Ovary (tissue), 9 donors: ENCODE results near the gene FSTL5. TPM values are rescaled to one million over a fixed set of nuclear protein-coding genes. Genes with fewer than 3 reads are reported as not detected.

Source experiments
- DNase-seq, 5 donors: peaks; one replicate each; pipeline ENCODE4 v3.0.0-alpha.2; 2019 to 2020
- H3K27ac ChIP-seq, 2 donors: fragments of 200-600 bp; one replicate each; pipeline versions ENCODE4 v1.5.1 to v1.8.0; 2019 to 2022
- H3K27me3 ChIP-seq: fragments of 200-600 bp; one replicate; pipeline ENCODE4 v1.8.0; 2022
- H3K36me3 ChIP-seq: fragments of 200-600 bp; sonication (generic); one replicate; pipeline ENCODE4 v1.5.1; 2019
- H3K4me1 ChIP-seq: one replicate; pipeline ENCODE4 v1.8.1; 2013; ENCODE audit warnings: mild to moderate bottlenecking, moderate library complexity; ENCODE audit not compliant: insufficient read depth
- H3K4me3 ChIP-seq: fragments of 200-600 bp; sonication (generic); one replicate; pipeline ENCODE4 v1.5.1; 2017
- H3K9me3 ChIP-seq, 2 donors: fragments of 200-600 bp in 1 of 2; sonication (generic) in 1 of 2; one replicate each; pipeline versions ENCODE4 v1.5.1 to v1.8.1; 2013 to 2019; ENCODE audit warnings: mild to moderate bottlenecking in 1 of 2, moderate library complexity in 1 of 2
- EP300 ChIP-seq: sonication (generic); formaldehyde crosslinking; IDR thresholded peaks from one replicate; pipeline ENCODE4 v1.6.1; 2017; ENCODE audit warnings: antibody characterized with exemption
- POLR2A ChIP-seq: fragments of 450-650 bp; IDR thresholded peaks from one replicate; pipeline ENCODE4 v1.6.1; 2017; ENCODE audit warnings: antibody characterized with exemption, mild to moderate bottlenecking, moderate library complexity
- WGBS, 3 donors: extraction: QIAGEN DNeasy Blood & Tissue Kit in 1 of 3; methylation state at CpG; one replicate each; pipeline versions ENCODE4 v1.1.5 to v1.1.7; 2013 to 2017; 5-methylcytosine and 5-hydroxymethylcytosine counted together
- intact Hi-C, 4 donors: fragments of 100-400 bp; cut with DNase I; formaldehyde crosslinking; loops; one replicate each; pipeline versions ENCODE4 v1.11.0 to v1.15.1; 2022 to 2023
- polyA plus RNA-seq, 2 donors: library from polyadenylated mRNA; stranded (reverse); fragments of 200-250 nt in 1 of 2; fragments of 350-450 nt in 1 of 2; fragmentation: Illumina TruSeq in 1 of 2; extraction: RNeasy Lipid Tissue Mini Kit (QIAGEN cat#74804) in 1 of 2; gene quantifications; one replicate each; pipeline ENCODE4 v1.2.3, GENCODE V29; 2013 to 2014
- total RNA-seq, 7 donors: library from RNA; depleted of rRNA in 2 of 7; stranded (reverse); fragments of >200 nt in 2 of 7; fragmentation: NEBNext Ultra II Directional in 3 of 7; extraction: Animal tissue kit (Norgen Biotek cat#: 25700) in 3 of 7; gene quantifications; one replicate each; pipeline versions ENCODE4 v1.1.0 to v1.2.4, GENCODE V29; 2016 to 2023
- TF ChIP-seq, protein P1 (sequence below), 3 donors: fragments of 450-650 bp in 2 of 3; fragments of 200-600 bp in 1 of 3; IDR thresholded peaks; one replicate each; pipeline versions ENCODE4 v1.5.1 to v1.8.0; 2016 to 2022; ENCODE audit warnings: antibody characterized with exemption in 3 of 3, mild to moderate bottlenecking in 1 of 3
- donor health status: DM: no; HTN: no; CAD: no; lungs with moderate emphysema.
- donor health status: DM: no; HTN: no; CAD: no.
- donor health status: Bipolar disorder and iron deficiency.
- donor health status: DM: yes; HTN: yes; CAD: no.
- donor health status: DM: no; HTN: no; CAD: no.
- donor health status: DM: yes; HTN: yes; CAD: no.

Gene FSTL5
- total and polyA plus RNA-seq, 9 donors = 0.05 TPM; not detected in 8

DNA sequence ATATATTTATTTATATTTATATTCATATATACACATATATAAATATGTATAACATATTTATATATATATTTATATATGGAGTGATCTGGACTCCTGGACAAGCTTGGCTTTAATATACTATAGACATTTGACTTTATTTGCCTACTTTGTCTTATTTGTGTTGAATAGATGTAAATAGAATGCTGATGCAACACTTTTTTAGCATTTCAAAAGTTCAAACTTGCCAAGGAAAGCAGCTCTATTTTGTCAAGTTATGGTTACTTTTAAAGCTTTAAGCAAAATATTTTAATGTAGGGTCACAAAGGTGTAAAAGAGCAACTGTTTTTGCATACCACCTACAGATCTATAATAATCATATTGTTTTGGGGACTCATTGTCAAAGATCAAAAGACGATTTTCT, 61.1 kb downstream of the FSTL5 start:
- no peak overlapping the region for H3K27ac ChIP-seq
- no peaks in the 10 kb centered on the region for H3K9me3 ChIP-seq
- 25 to 54% (median 27%) methylated on average over 1 of the region's 1 CpG for WGBS, 3 donors
- H3K4me1 ChIP-seq = no peaks in the 10 kb centered on the region
- H3K36me3 ChIP-seq = no peaks in the 10 kb centered on the region
- no peak overlapping the region for H3K4me3 ChIP-seq
- intact Hi-C loops = no loop called here
- no peak for DNase-seq
- TF ChIP-seq POLR2A = no peak
- TF ChIP-seq, protein P1, sequence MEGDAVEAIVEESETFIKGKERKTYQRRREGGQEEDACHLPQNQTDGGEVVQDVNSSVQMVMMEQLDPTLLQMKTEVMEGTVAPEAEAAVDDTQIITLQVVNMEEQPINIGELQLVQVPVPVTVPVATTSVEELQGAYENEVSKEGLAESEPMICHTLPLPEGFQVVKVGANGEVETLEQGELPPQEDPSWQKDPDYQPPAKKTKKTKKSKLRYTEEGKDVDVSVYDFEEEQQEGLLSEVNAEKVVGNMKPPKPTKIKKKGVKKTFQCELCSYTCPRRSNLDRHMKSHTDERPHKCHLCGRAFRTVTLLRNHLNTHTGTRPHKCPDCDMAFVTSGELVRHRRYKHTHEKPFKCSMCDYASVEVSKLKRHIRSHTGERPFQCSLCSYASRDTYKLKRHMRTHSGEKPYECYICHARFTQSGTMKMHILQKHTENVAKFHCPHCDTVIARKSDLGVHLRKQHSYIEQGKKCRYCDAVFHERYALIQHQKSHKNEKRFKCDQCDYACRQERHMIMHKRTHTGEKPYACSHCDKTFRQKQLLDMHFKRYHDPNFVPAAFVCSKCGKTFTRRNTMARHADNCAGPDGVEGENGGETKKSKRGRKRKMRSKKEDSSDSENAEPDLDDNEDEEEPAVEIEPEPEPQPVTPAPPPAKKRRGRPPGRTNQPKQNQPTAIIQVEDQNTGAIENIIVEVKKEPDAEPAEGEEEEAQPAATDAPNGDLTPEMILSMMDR (IDR thresholded peaks at IDR 0.05) = no peak
- TF ChIP-seq EP300 = no peak
- H3K27me3 ChIP-seq = no peaks in the 10 kb centered on the region

DNA sequence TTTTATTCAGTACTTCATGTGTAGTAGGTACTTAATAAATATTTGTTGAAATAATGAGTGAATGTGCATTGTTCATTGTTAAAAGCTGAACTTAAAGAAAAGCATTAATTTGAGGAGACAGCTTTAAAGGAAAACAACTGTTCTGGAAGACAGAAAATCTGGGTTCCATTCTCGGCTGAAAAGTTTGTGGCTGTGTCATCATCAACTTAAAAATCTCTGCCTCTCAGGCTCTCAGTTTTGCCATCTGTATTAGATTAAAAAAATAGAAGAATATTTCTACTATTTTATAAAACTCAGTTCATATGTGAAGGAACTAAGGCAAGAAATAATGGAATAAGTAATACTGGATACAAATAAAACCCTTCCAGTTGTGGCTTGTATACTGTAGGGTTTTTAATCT, 62.5 kb downstream of the FSTL5 start:
- no peaks in the 10 kb centered on the region for H3K9me3 ChIP-seq
- 40 to 75% (median 43%) methylated on average over 1 of the region's 1 CpG for WGBS, 3 donors
- intact Hi-C loops = no loop called here
- no peak overlapping the region for H3K4me3 ChIP-seq
- TF ChIP-seq POLR2A (no peak), EP300 (no peak)
- TF ChIP-seq, protein P1 (IDR thresholded peaks at IDR 0.05) = no peak
- no peaks in the 10 kb centered on the region for H3K27me3 ChIP-seq
- no peak for DNase-seq
- H3K4me1 ChIP-seq = no peaks in the 10 kb centered on the region
- no peaks in the 10 kb centered on the region for H3K36me3 ChIP-seq
- H3K27ac ChIP-seq = no peak overlapping the region

DNA sequence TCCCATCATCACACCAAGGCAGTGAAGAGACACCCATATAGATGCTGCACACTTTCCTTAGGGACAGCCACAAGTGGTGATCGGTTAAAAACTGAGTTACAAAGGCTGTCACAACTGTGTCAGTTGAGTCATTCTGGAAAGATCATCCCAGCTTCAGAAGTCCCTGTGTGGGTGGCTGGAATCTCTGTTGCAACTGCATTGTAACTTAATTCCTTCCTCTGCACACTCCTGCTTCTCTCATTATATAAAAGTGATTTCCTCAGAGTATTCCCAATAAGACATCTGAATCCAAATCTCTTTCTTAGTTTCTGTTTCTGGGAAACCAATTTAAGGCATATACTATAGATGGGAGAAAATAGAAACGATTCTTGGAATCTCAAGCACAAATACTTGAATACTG, 88.1 kb downstream of the FSTL5 start:
- Histone ChIP-seq H3K36me3 (no peaks in the 10 kb centered on the region), H3K27ac (no peak overlapping the region), H3K9me3 (no peaks in the 10 kb centered on the region), H3K4me3 (no peak overlapping the region), H3K27me3 (no peaks in the 10 kb centered on the region), H3K4me1 (no peaks in the 10 kb centered on the region)
- no peak for DNase-seq
- intact Hi-C loops = no loop called here
- 81 to 85% (median 83%) methylated on average over 2 of the region's 2 CpGs for WGBS, 3 donors
- TF ChIP-seq, protein P1 (IDR thresholded peaks at IDR 0.05) = no peak

DNA sequence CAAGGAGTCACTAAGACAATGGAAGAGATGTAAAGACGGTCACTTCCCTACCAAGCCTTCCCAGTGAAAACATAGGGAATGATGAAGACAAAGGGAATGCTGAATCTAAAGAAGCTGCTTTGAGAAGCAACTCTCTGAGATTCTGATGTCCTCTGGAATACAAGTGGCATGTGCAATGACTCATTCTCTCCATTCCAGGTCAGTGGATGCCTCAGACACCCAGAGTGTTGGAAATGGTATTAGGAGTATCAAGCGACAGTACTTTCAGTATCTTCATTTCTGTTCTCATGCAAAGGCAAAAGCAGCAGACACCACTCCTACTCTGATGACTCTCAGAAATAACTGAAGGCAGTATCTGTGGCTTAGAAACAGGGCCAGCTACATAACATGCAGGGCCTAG, 102.6 kb downstream of the FSTL5 start:
- intact Hi-C loops = no loop called here
- TF ChIP-seq, protein P1 (IDR thresholded peaks at IDR 0.05) = no peak
- TF ChIP-seq EP300 = no peak
- TF ChIP-seq POLR2A = no peak
- Histone ChIP-seq H3K36me3 (no peaks in the 10 kb centered on the region), H3K4me1 (no peaks in the 10 kb centered on the region), H3K27me3 (no peaks in the 10 kb centered on the region), H3K27ac (no peak overlapping the region), H3K9me3 (no peaks in the 10 kb centered on the region), H3K4me3 (no peak overlapping the region)
- 88 to 92% (median 91%) methylated on average over 2 of the region's 2 CpGs for WGBS, 3 donors
- DNase-seq = no peak

DNA sequence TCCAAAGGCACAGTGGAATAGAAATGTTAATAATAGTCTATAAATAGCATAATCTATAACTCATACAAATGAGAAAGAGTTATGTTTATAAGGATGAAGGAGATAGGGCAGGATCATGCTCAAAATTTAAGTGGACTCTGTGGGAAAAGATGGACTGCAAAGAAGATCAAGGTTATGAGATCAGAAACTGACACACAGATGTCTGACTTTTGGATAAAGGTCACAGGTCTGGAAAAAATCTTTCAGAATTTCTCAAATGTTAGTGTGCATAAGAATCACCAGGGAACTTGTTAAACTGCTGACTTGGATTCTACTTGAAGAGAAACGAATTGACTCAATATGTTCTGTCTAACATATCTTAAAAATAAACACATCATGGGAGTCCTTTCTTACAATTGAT, 104.1 kb downstream of the FSTL5 start:
- H3K36me3 ChIP-seq = no peaks in the 10 kb centered on the region
- H3K4me3 ChIP-seq = no peak overlapping the region
- H3K9me3 ChIP-seq = no peaks in the 10 kb centered on the region
- H3K4me1 ChIP-seq = no peaks in the 10 kb centered on the region
- H3K27me3 ChIP-seq = no peaks in the 10 kb centered on the region
- no peak for DNase-seq
- TF ChIP-seq, protein P1 (IDR thresholded peaks at IDR 0.05) = no peak
- no peak for TF ChIP-seq POLR2A
- no peak for TF ChIP-seq EP300
- intact Hi-C loops = no loop called here
- no peak overlapping the region for H3K27ac ChIP-seq
- 50 to 63% (median 52%) methylated on average over 1 of the region's 1 CpG for WGBS, 3 donors
